HTERT RPE-1 (cell line): ENCODE results near the gene BMP7.

Source experiments
- in situ Hi-C: fragments of 300-500 bp; cut with MboI; formaldehyde crosslinking; loops from 4 replicates; pipeline ENCODE4 v1.14.3; 2020; ENCODE audit warnings: low sequenced_read_pairs

Gene BMP7

GRCh38 chr20:57156011-57156729, 110.3 kb downstream of the BMP7 start:
- in situ Hi-C loops, result no loop called here

GRCh38 chr20:57155415-57155814, 111.0 kb downstream of the BMP7 start:
- in situ Hi-C loops, result no loop called here

GRCh38 chr20:57153238-57153905, 113.1 kb downstream of the BMP7 start:
- in situ Hi-C loops, result no loop called here

- in situ Hi-C loops, result no loop called here
Measured at GRCh38 chr20:57152557-57152956, 113.9 kb downstream of the BMP7 start.

- in situ Hi-C loops, result no loop called here
Measured at GRCh38 chr20:57150559-57150958, 115.9 kb downstream of the BMP7 start.

- in situ Hi-C loops, result no loop called here
Measured at GRCh38 chr20:57148263-57148662, 118.2 kb downstream of the BMP7 start.

GRCh38 chr20:57147185-57147584, 119.3 kb downstream of the BMP7 start:
- in situ Hi-C loops, result no loop called here

GRCh38 chr20:57146155-57146554, 120.3 kb downstream of the BMP7 start:
- in situ Hi-C loops, result no loop called here

GRCh38 chr20:57145089-57145631, 121.3 kb downstream of the BMP7 start:
- in situ Hi-C loops, result no loop called here

- in situ Hi-C loops, result no loop called here
Measured at GRCh38 chr20:57143173-57143572, 123.3 kb downstream of the BMP7 start.

- in situ Hi-C loops, result no loop called here
Measured at GRCh38 chr20:57142667-57143066, 123.8 kb downstream of the BMP7 start.

- in situ Hi-C loops, result no loop called here
Measured at GRCh38 chr20:57141492-57141891, 124.9 kb downstream of the BMP7 start.

GRCh38 chr20:57140416-57140965, 126.0 kb downstream of the BMP7 start:
- in situ Hi-C loops, result no loop called here

GRCh38 chr20:57139342-57140093, 126.9 kb downstream of the BMP7 start:
- in situ Hi-C loops, result no loop called here

GRCh38 chr20:57138198-57138995, 128.0 kb downstream of the BMP7 start:
- in situ Hi-C loops, result no loop called here

- in situ Hi-C loops, result no loop called here
Measured at GRCh38 chr20:57137676-57138075, 128.8 kb downstream of the BMP7 start.

GRCh38 chr20:57136734-57137133, 129.7 kb downstream of the BMP7 start:
- in situ Hi-C loops, result no loop called here

GRCh38 chr20:57135875-57136274, 130.6 kb downstream of the BMP7 start:
- in situ Hi-C loops, result no loop called here

- in situ Hi-C loops, result no loop called here
Measured at GRCh38 chr20:57134804-57135203, 131.6 kb downstream of the BMP7 start.

- in situ Hi-C loops, result no loop called here
Measured at GRCh38 chr20:57133926-57134650, 132.4 kb downstream of the BMP7 start.
